ENCODE results near the gene DSCAML1. TPM values are rescaled to one million over a fixed set of nuclear protein-coding genes. Genes with fewer than 3 reads are reported as not detected.
A peak's percentile ranks its signal among the peaks of the same experiment; 100 is the strongest.

Gene DSCAML1
- total and polyA plus RNA-seq, 8 donors = 0.08 to 2.9 (median 0.45) TPM

GRCh38 chr11:117790279-117790678 is 6.7 kb downstream of the DSCAML1 start:
- intact Hi-C loops (cut with DNase I; ENCODE audit: low total_unique reads) = loop anchor here (10.0 kb wide), 1 partner anchor 365 kb away; no protein-coding TSS in a partner anchor

GRCh38 chr11:117789241-117789640 is 7.8 kb downstream of the DSCAML1 start:
- WGBS, 5 donors = 65 to 86% (median 81%) methylated on average over 4 of the region's 4 CpGs
- no peak for TF ChIP-seq POLR2AphosphoS5 (IDR thresholded peaks at IDR 0.05)
- TF ChIP-seq CTCF (IDR thresholded peaks at IDR 0.05) = no peak
- no peak for TF ChIP-seq POLR2A (IDR thresholded peaks at IDR 0.05)
- no peak for TF ChIP-seq EP300 (IDR thresholded peaks at IDR 0.05)
- DNase-seq = no peak
- no peaks in the 10 kb centered on the region for H3K9me3 ChIP-seq
- H3K27ac ChIP-seq = no peak overlapping the region
- peaks cover 0 to 68% (median 21%) of the 10 kb centered on the region in 3 donors for H3K27me3 ChIP-seq
- no peak overlapping the region for H3K4me3 ChIP-seq
- H3K36me3 ChIP-seq = no peaks in the 10 kb centered on the region
- no peaks in the 10 kb centered on the region for H3K4me1 ChIP-seq
- intact Hi-C loops (cut with DNase I; ENCODE audit: low total_unique reads) = no loop called here

More at GRCh38 chr11:117790279-117790678, 6.7 kb downstream of the DSCAML1 start:
- no peak overlapping the region for H3K4me3 ChIP-seq
- no peaks in the 10 kb centered on the region for H3K36me3 ChIP-seq
- H3K9me3 ChIP-seq = no peaks in the 10 kb centered on the region
- WGBS, 5 donors = 45 to 68% (median 53%) methylated on average over 3 of the region's 3 CpGs
- no peak overlapping the region for H3K27ac ChIP-seq
- DNase-seq = no peak
- H3K4me1 ChIP-seq = peaks cover 0 to 3% (median 2%) of the 10 kb centered on the region in 4 donors
- H3K27me3 ChIP-seq = peaks cover 0 to 68% (median 31%) of the 10 kb centered on the region in 3 donors
- no peak for TF ChIP-seq EP300 (IDR thresholded peaks at IDR 0.05)
- TF ChIP-seq CTCF (IDR thresholded peaks at IDR 0.05) = no peak

- Histone ChIP-seq H3K4me1 (no peaks in the 10 kb centered on the region), H3K27me3 (peaks cover 0 to 64% (median 3%) of the 10 kb centered on the region in 3 donors), H3K9me3 (no peaks in the 10 kb centered on the region), H3K36me3 (no peaks in the 10 kb centered on the region), H3K27ac (no peak overlapping the region), H3K4me3 (no peak overlapping the region)
- intact Hi-C loops (cut with DNase I; ENCODE audit: low total_unique reads) = no loop called here
- WGBS, 5 donors = 52 to 61% (median 58%) methylated on average over 14 of the region's 14 CpGs
- DNase-seq = no peak
- TF ChIP-seq POLR2A (IDR thresholded peaks at IDR 0.05) (no peak), POLR2AphosphoS5 (IDR thresholded peaks at IDR 0.05) (no peak), EP300 (IDR thresholded peaks at IDR 0.05) (no peak), CTCF (IDR thresholded peaks at IDR 0.05) (no peak)
Observed at GRCh38 chr11:117786135-117786870, 10.7 kb downstream of the DSCAML1 start.

- WGBS, 5 donors = 57 to 67% (median 65%) methylated on average over 11 of the region's 11 CpGs
- Histone ChIP-seq H3K4me1 (no peaks in the 10 kb centered on the region), H3K27me3 (peaks cover 0 to 70% (median 7%) of the 10 kb centered on the region in 3 donors), H3K36me3 (peaks cover 0 to 16% (median 0%) of the 10 kb centered on the region in 4 donors), H3K4me3 (no peak overlapping the region), H3K27ac (no peak overlapping the region), H3K9me3 (no peaks in the 10 kb centered on the region)
- intact Hi-C loops (cut with DNase I; ENCODE audit: low total_unique reads) = no loop called here
- TF ChIP-seq POLR2A (IDR thresholded peaks at IDR 0.05) (no peak), CTCF (IDR thresholded peaks at IDR 0.05) (no peak), POLR2AphosphoS5 (IDR thresholded peaks at IDR 0.05) (no peak), EP300 (IDR thresholded peaks at IDR 0.05) (no peak)
- peak in 1 of 2 donors; percentile 32 for DNase-seq
Observed at GRCh38 chr11:117782101-117782500, 14.9 kb downstream of the DSCAML1 start.
